Body of pancreas (tissue), 4 donors: ENCODE data around the gene LRRC8C. TPM values are rescaled to one million over a fixed set of nuclear protein-coding genes. Genes with fewer than 3 reads are reported as not detected.

Experiments
- ATAC-seq: fragments of 150-250 bp; one replicate; pipeline ENCODE4 v1.9.1; 2016
- DNase-seq, 4 donors: peaks; one replicate each; pipeline ENCODE4 v3.0.0-alpha.2; 2019
- H3K27ac ChIP-seq, 4 donors: fragments of 200-600 bp; sonication (generic); 1 replicate in 3 of 4; 2 replicates in 1 of 4; pipeline versions ENCODE4 v1.5.1 to v1.6.1; 2016 to 2019; ENCODE audit warnings: mild to moderate bottlenecking in 1 of 4, mixed read lengths in 1 of 4, moderate library complexity in 1 of 4
- H3K27me3 ChIP-seq, 2 donors: fragments of 200-600 bp; sonication (generic); one replicate each; pipeline ENCODE4 v1.6.0; 2016; ENCODE audit warnings: mild to moderate bottlenecking in 1 of 2
- H3K36me3 ChIP-seq, 2 donors: fragments of 200-600 bp; sonication (generic); replicated peaks in 1 of 2; 2 replicates each; pipeline ENCODE4 v1.5.1; 2016; ENCODE audit warnings: low read depth in 2 of 2; ENCODE audit not compliant: insufficient read depth in 1 of 2
- H3K4me1 ChIP-seq: fragments of 200-600 bp; sonication (generic); one replicate; pipeline ENCODE4 v1.6.0; 2016
- H3K4me3 ChIP-seq, 2 donors: fragments of 200-600 bp; sonication (generic); 1 replicate in 1 of 2; 2 replicates in 1 of 2; pipeline ENCODE4 v1.5.1; 2016 to 2019
- H3K9me3 ChIP-seq, 3 donors: fragments of 200-600 bp; sonication (generic); 1 replicate in 2 of 3; 2 replicates in 1 of 3; pipeline ENCODE4 v1.5.1; 2016
- CTCF ChIP-seq, 7 experiments: fragments of 450-650 bp in 4 of 7; fragments of 200-600 bp in 3 of 7; sonication (generic) in 3 of 7; IDR thresholded peaks; one replicate each; pipeline ENCODE4 v1.5.1; 2016 to 2019; ENCODE audit warnings: antibody characterized with exemption in 7 of 7
- POLR2A ChIP-seq, 3 donors: fragments of 450-650 bp; IDR thresholded peaks; one replicate each; pipeline ENCODE4 v1.6.1; 2016; ENCODE audit warnings: antibody characterized with exemption in 3 of 3, mild to moderate bottlenecking in 2 of 3
- WGBS, 2 donors: methylation state at CpG; one replicate each; pipeline ENCODE4 v1.1.5; 2017; 5-methylcytosine and 5-hydroxymethylcytosine counted together
- intact Hi-C: fragments of 100-400 bp; cut with DNase I; formaldehyde crosslinking; loops from one replicate; pipeline ENCODE4 v1.15.1; 2023
- total RNA-seq, 2 donors: library from RNA; depleted of rRNA; stranded (reverse); fragments of >200 nt; gene quantifications; one replicate each; pipeline ENCODE4 v1.1.0, GENCODE V29; 2016

The LRRC8C gene
- total RNA-seq, 2 donors from 2014 or later: 3.4 to 4.6 TPM

- Histone ChIP-seq H3K4me1 (no peaks in the 10 kb centered on the region), H3K36me3 (no peaks in the 10 kb centered on the region), H3K27me3 (no peaks in the 10 kb centered on the region), H3K9me3 (no peaks in the 10 kb centered on the region), H3K4me3 (no peak overlapping the region), H3K27ac (no peak overlapping the region)
- intact Hi-C loops: no loop called here
- WGBS, 2 donors: 84 to 93% methylated on average over 1 of the region's 1 CpG
- no peak for ATAC-seq
- TF ChIP-seq POLR2A (IDR thresholded peaks at IDR 0.05): no peak
- TF ChIP-seq CTCF (IDR thresholded peaks at IDR 0.05): no peak
- no peak for DNase-seq
Observed at GRCh38 chr1:89715677-89716076, 82.8 kb downstream of the LRRC8C start.

- H3K4me1 ChIP-seq: no peaks in the 10 kb centered on the region
- TF ChIP-seq POLR2A (IDR thresholded peaks at IDR 0.05) (no peak), CTCF (IDR thresholded peaks at IDR 0.05) (no peak)
- WGBS, 2 donors: 59 to 63% methylated on average over 5 of the region's 5 CpGs
- H3K27ac ChIP-seq: no peak overlapping the region
- intact Hi-C loops: no loop called here
- no peak for ATAC-seq
- H3K36me3 ChIP-seq: no peaks in the 10 kb centered on the region
- H3K27me3 ChIP-seq: no peaks in the 10 kb centered on the region
- DNase-seq: no peak
- no peak overlapping the region for H3K4me3 ChIP-seq
- no peaks in the 10 kb centered on the region for H3K9me3 ChIP-seq
Observed at GRCh38 chr1:89719502-89720306, 86.8 kb downstream of the LRRC8C start.

- ATAC-seq: no peak
- Histone ChIP-seq H3K4me3 (no peak overlapping the region), H3K27ac (no peak overlapping the region), H3K27me3 (no peaks in the 10 kb centered on the region), H3K36me3 (no peaks in the 10 kb centered on the region), H3K4me1 (no peaks in the 10 kb centered on the region), H3K9me3 (no peaks in the 10 kb centered on the region)
- no peak for DNase-seq
- 48 to 70% methylated on average over 1 of the region's 1 CpG for WGBS, 2 donors
- TF ChIP-seq CTCF (IDR thresholded peaks at IDR 0.05): no peak
- no peak for TF ChIP-seq POLR2A (IDR thresholded peaks at IDR 0.05)
- intact Hi-C loops: no loop called here
Observed at GRCh38 chr1:89720839-89721238, 87.9 kb downstream of the LRRC8C start.

GRCh38 chr1:89721351-89721750, 88.4 kb downstream of the LRRC8C start:
- peak overlapping the region in 1 of 4 donors; percentile 5 for H3K27ac ChIP-seq
- no peaks in the 10 kb centered on the region for H3K27me3 ChIP-seq

More at GRCh38 chr1:89721351-89721750, 88.4 kb downstream of the LRRC8C start:
- ATAC-seq (no peak), DNase-seq (no peak)
- TF ChIP-seq CTCF (IDR thresholded peaks at IDR 0.05) (no peak), POLR2A (IDR thresholded peaks at IDR 0.05) (no peak)
- no peak overlapping the region for H3K4me3 ChIP-seq
- intact Hi-C loops: no loop called here
- H3K36me3 ChIP-seq: no peaks in the 10 kb centered on the region
- no peaks in the 10 kb centered on the region for H3K4me1 ChIP-seq
- 55 to 71% methylated on average over 3 of the region's 3 CpGs for WGBS, 2 donors
- H3K9me3 ChIP-seq: no peaks in the 10 kb centered on the region
